ENCODE data around the gene OOSP2.

Gene OOSP2

GRCh38 chr11:60084631-60085273 lies 44.5 kb downstream of the OOSP2 start:
- no peak for DNase-seq

DNA sequence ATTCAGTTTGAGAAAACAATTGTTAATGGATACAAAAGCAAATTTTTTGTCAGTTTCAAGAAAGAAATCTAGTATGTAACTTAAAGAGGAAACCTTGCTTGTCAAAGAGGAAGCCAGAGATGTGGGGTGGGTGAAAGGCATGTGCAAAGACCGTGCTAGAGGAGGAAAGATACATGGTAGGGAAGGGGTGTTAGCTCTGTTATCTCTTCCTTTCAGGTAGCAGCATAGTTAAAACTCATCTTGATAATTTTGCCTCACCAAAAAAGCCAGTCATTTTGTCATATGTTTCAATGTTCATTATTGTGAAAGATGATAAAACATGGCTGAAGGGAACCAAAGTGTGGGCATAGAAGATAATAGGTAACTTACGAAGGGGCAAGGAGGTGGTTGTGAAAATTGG lies 45.7 kb downstream of the OOSP2 start:
- no peak for DNase-seq

GRCh38 chr11:60087239-60087638 lies 47.0 kb downstream of the OOSP2 start:
- DNase-seq = no peak

GRCh38 chr11:60088364-60088763 lies 48.2 kb downstream of the OOSP2 start, which contains the start of gene MS4A2:
Gene MS4A2 (plus strand): TSS chr11:60088664. CDS start chr11:60088766, 102 bp downstream.
- no peak for DNase-seq

DNA sequence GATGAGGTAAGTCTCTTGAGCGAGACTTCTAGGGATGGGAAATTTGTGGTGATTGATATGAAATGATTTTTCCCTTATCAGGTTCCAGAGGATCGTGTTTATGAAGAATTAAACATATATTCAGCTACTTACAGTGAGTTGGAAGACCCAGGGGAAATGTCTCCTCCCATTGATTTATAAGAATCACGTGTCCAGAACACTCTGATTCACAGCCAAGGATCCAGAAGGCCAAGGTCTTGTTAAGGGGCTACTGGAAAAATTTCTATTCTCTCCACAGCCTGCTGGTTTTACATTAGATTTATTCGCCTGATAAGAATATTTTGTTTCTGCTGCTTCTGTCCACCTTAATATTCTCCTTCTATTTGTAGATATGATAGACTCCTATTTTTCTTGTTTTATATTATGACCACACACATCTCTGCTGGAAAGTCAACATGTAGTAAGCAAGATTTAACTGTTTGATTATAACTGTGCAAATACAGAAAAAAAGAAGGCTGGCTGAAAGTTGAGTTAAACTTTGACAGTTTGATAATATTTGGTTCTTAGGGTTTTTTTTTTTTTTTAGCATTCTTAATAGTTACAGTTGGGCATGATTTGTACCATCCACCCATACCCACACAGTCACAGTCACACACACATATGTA lies 55.4 kb downstream of the OOSP2 start:
- DNase-seq = no peak

- DNase-seq = no peak
These were observed 57.0 kb downstream of the OOSP2 start for GRCh38 chr11:60097189-60097588.
